HCT116 (cell line): ENCODE results near the gene TOPBP1. TPM values are rescaled to one million over a fixed set of nuclear protein-coding genes. Genes with fewer than 3 reads are reported as not detected.

Source experiments
- ATAC-seq: fragments of 200-7000 bp; cut with Tn5 transposase; 2 replicates; pipeline ENCODE4 v1.9.1; 2020; ENCODE audit warnings: mild to moderate bottlenecking, moderate library complexity
- BruUV-seq: library from RNA; stranded (reverse); fragments of 400-500 nt; replicated peaks from 2 replicates; lab custom pipeline; 2021; lab: Mats Ljungman, UMichigan
- CTCF ChIA-PET: fragments of 300-600 bp; sonication (Branson Sonifier 250); formaldehyde crosslinking; loops from one replicate; lab custom pipeline; 2021; ENCODE audit warnings: antibody characterized with exemption; lab: Charles Lee
- POLR2A ChIA-PET: fragments of 300-600, 350-600 bp; sonication (Branson Sonifier 250); formaldehyde crosslinking; loops from one replicate; lab custom pipeline; 2021; ENCODE audit warnings: antibody characterized with exemption; lab: Charles Lee
- RAD21 ChIA-PET, 2 experiments: fragments of 300-600 bp; sonication (Branson Sonifier 250); formaldehyde crosslinking; loops; one replicate each; lab custom pipeline; 2023; ENCODE audit warnings: low total read pairs in 2 of 2; ENCODE audit not compliant: uncharacterized antibody in 2 of 2, unreplicated experiment in 2 of 2, low non-redundant PET in 1 of 2; lab: Charles Lee
- DNase-seq: peaks from one replicate; pipeline ENCODE4 v3.0.0-alpha.2; 2010; ENCODE audit warnings: low read depth, low spot score
- H2AFZ ChIP-seq: fragments of 200-600 bp; shearing (Covaris generic), sonication (generic); 2 replicates; pipeline ENCODE4 v1.6.1; 2017; ENCODE audit warnings: low read depth, mixed run types, mixed read lengths, antibody characterized with exemption, low read length; ENCODE audit not compliant: poor library complexity, severe bottlenecking
- H3K27ac ChIP-seq: 2 replicates; pipeline ENCODE4 v1.5.1; 2012; ENCODE audit warnings: low read depth, low read length
- H3K27me3 ChIP-seq: fragments of 200-600 bp; sonication (generic); 2 replicates; pipeline ENCODE4 v1.6.1; 2016; ENCODE audit warnings: mixed run types, low read length, mixed read lengths; ENCODE audit not compliant: insufficient read depth
- H3K36me3 ChIP-seq, 2 experiments: fragments of 200-500 bp in 1 of 2; fragments of 200-600 bp in 1 of 2; sonication (Bioruptor generic) in 1 of 2; sonication (generic) in 1 of 2; 2 replicates each; pipeline versions ENCODE4 v1.5.1 to v1.6.1; 2014 to 2016; ENCODE audit warnings: low read length in 2 of 2, inconsistent platforms in 1 of 2, mixed read lengths in 1 of 2, mixed run types in 1 of 2; ENCODE audit not compliant: insufficient read depth in 2 of 2, control insufficient read depth in 1 of 2
- H3K4me1 ChIP-seq, 2 experiments: fragments of 200-600 bp in 1 of 2; sonication (generic) in 1 of 2; 2 replicates each; pipeline versions ENCODE4 v1.5.1 to v1.6.1; 2012 to 2017; ENCODE audit warnings: low read length in 2 of 2, inconsistent platforms in 1 of 2, mild to moderate bottlenecking in 1 of 2, mixed read lengths in 1 of 2, mixed run types in 1 of 2, moderate library complexity in 1 of 2; ENCODE audit not compliant: insufficient read depth in 2 of 2, control insufficient read depth in 1 of 2
- H3K4me2 ChIP-seq: fragments of 200-600 bp; sonication (generic); 2 replicates; pipeline ENCODE4 v1.6.1; 2017; ENCODE audit warnings: mixed run types, low read length, mixed read lengths
- H3K4me3 ChIP-seq, 2 experiments: fragments of 200-600 bp in 1 of 2; sonication (generic) in 1 of 2; replicated peaks in 1 of 2; 2 replicates each; pipeline ENCODE4 v1.5.1; 2011 to 2016; ENCODE audit warnings: low read length in 2 of 2, control low read depth in 1 of 2, low read depth in 1 of 2, mild to moderate bottlenecking in 1 of 2, mixed read lengths in 1 of 2, mixed run types in 1 of 2
- H3K79me2 ChIP-seq: fragments of 200-600 bp; sonication (generic); 2 replicates; pipeline ENCODE4 v1.6.1; 2017; ENCODE audit warnings: mild to moderate bottlenecking, mixed run types, low read length, moderate library complexity, mixed read lengths; ENCODE audit not compliant: insufficient read depth
- H3K9ac ChIP-seq: fragments of 200-600 bp; sonication (generic); 2 replicates; pipeline ENCODE4 v1.6.1; 2016; ENCODE audit warnings: low read length, mixed read lengths
- H3K9me2 ChIP-seq: fragments of 200-600 bp; sonication (generic), shearing (Covaris generic); 2 replicates; pipeline ENCODE4 v1.6.1; 2017; ENCODE audit warnings: mixed run types, mild to moderate bottlenecking, moderate library complexity; ENCODE audit not compliant: insufficient read depth
- H3K9me3 ChIP-seq, 2 experiments: fragments of 200-500 bp in 1 of 2; fragments of 200-600 bp in 1 of 2; sonication (Bioruptor generic) in 1 of 2; sonication (generic) in 1 of 2; 2 replicates each; pipeline ENCODE4 v1.6.1; 2014 to 2017; ENCODE audit warnings: low read length in 2 of 2, mixed read lengths in 2 of 2, inconsistent platforms in 1 of 2, low read depth in 1 of 2, mild to moderate bottlenecking in 1 of 2, mixed run types in 1 of 2, moderate library complexity in 1 of 2; ENCODE audit not compliant: control insufficient read depth in 1 of 2, insufficient read depth in 1 of 2
- H4K20me1 ChIP-seq: fragments of 200-600 bp; sonication (generic), shearing (Covaris generic); 2 replicates; pipeline ENCODE4 v1.6.1; 2017; ENCODE audit warnings: mixed run types, mild to moderate bottlenecking, moderate library complexity; ENCODE audit not compliant: insufficient read depth
- CEBPB ChIP-seq: IDR thresholded peaks from 2 replicates; pipeline ENCODE4 v1.6.1; 2012; ENCODE audit warnings: low read depth
- EGR1 ChIP-seq: IDR thresholded peaks from 2 replicates; pipeline ENCODE4 v1.6.1; 2012; ENCODE audit warnings: low read depth
- ELF1 ChIP-seq: IDR thresholded peaks from 2 replicates; pipeline ENCODE4 v1.6.1; 2012; ENCODE audit warnings: low read depth, borderline replicate concordance
- EZH2phosphoT487 ChIP-seq: fragments of 200-600 bp; IDR thresholded peaks from 2 replicates; pipeline ENCODE4 v1.6.1; 2018; ENCODE audit warnings: antibody characterized with exemption, borderline replicate concordance
- FOSL1 ChIP-seq: IDR thresholded peaks from 2 replicates; pipeline ENCODE4 v1.6.1; 2012; ENCODE audit warnings: low read depth
- JUND ChIP-seq: IDR thresholded peaks from 2 replicates; pipeline ENCODE4 v1.6.1; 2012
- POLR2A ChIP-seq: IDR thresholded peaks from 2 replicates; pipeline ENCODE4 v1.7.0; 2011; ENCODE audit warnings: borderline replicate concordance; ENCODE audit not compliant: insufficient read depth, insufficient read length; ENCODE audit errors: extremely low read depth
- POLR2AphosphoS5 ChIP-seq: IDR thresholded peaks from 2 replicates; pipeline ENCODE4 v1.6.1; 2011; ENCODE audit warnings: mild to moderate bottlenecking, low read depth, low read length, moderate library complexity
- RAD21 ChIP-seq: IDR thresholded peaks from 2 replicates; pipeline ENCODE4 v1.6.1; 2012; ENCODE audit warnings: low read depth, mild to moderate bottlenecking
- SIN3A ChIP-seq: IDR thresholded peaks from 2 replicates; pipeline ENCODE4 v1.6.1; 2012; ENCODE audit warnings: low read depth
- TCF7L2 ChIP-seq: IDR thresholded peaks from 2 replicates; pipeline ENCODE4 v1.7.0; 2011; ENCODE audit warnings: borderline replicate concordance, inconsistent platforms; ENCODE audit not compliant: insufficient read depth, insufficient read length; ENCODE audit errors: extremely low read depth
- YY1 ChIP-seq: IDR thresholded peaks from 2 replicates; pipeline ENCODE4 v1.6.1; 2011; ENCODE audit warnings: low read length, low read depth, moderate library complexity, mild to moderate bottlenecking; ENCODE audit not compliant: insufficient replicate concordance; ENCODE audit errors: extremely low read depth
- ZFX ChIP-seq: fragments of 450-650 bp; IDR thresholded peaks from 2 replicates; pipeline ENCODE4 v1.6.1; 2017
- ZNF274 ChIP-seq: fragments of 200-500 bp; sonication (Bioruptor generic); IDR thresholded peaks from 2 replicates; pipeline ENCODE4 v1.6.1; 2014; ENCODE audit warnings: mild to moderate bottlenecking, low read depth, low read length, inconsistent platforms
- intact Hi-C: fragments of 100-400 bp; cut with micrococcal nuclease; formaldehyde crosslinking; loops from 2 replicates; pipeline ENCODE4 v1.10.0; 2022
- total RNA-seq: library from RNA; stranded (reverse); gene quantifications from one replicate; pipeline ENCODE4 v1.2.1, GENCODE V29; 2021; ENCODE audit not compliant: unreplicated experiment
- TF ChIP-seq, protein P1 (sequence below): IDR thresholded peaks from 2 replicates; pipeline ENCODE4 v1.6.1; 2012
- TF ChIP-seq, protein P2 (sequence below): IDR thresholded peaks from 2 replicates; pipeline ENCODE4 v1.6.1; 2012; ENCODE audit warnings: low read depth

TOPBP1 gene
- total RNA-seq, 1 experiment from 2014 or later: 42.2 TPM

DNA sequence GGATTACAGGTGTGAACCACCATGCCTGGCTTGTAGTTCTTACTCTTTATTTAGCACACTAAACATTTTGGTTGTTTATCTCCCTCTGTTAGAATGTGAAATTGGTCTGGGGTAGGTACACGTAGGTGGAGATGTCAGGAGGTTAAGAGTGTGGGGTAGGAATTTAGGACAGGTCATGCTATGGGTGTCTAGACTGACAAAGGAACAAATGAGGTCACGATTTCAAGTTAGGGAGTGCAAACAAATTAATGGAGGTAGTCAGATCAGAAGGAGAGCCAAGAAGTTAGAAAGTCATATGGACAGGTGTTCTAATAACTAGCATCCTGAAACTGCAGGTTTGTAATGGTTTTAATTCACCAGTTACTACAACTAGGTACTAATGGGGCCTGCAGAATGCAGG is 68.5 kb downstream of the TOPBP1 start:
- H3K4me1 ChIP-seq: peaks cover 6 to 21% of the 10 kb centered on the region in 2 experiments; a peak in 3 of 4 replicates
- RAD21 ChIA-PET: no interaction called here
- ATAC-seq: no peak
- TF ChIP-seq EZH2phosphoT487 (no peak), FOSL1 (no peak), YY1 (no peak), JUND (no peak), ZNF274 (no peak), TCF7L2 (no peak), ELF1 (no peak), EGR1 (no peak), CEBPB (no peak), ZFX (no peak)
- TF ChIP-seq, protein P1, sequence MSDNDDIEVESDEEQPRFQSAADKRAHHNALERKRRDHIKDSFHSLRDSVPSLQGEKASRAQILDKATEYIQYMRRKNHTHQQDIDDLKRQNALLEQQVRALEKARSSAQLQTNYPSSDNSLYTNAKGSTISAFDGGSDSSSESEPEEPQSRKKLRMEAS: no peak
- H3K4me3 ChIP-seq: no peak overlapping the region
- H3K27me3 ChIP-seq: no peaks in the 10 kb centered on the region
- H3K4me2 ChIP-seq: no peak overlapping the region
- intact Hi-C loops: no loop called here
- DNase-seq: no peak
- peaks cover 8% of the 10 kb centered on the region; the same call in 1 of the 2 replicates for H4K20me1 ChIP-seq
- POLR2A ChIA-PET: no interaction called here
- peaks cover 4% of the 10 kb centered on the region; the same call in 1 of the 2 replicates for H3K79me2 ChIP-seq
- BruUV-seq: no TSS peak
- H2AFZ ChIP-seq: no peak overlapping the region
- no peaks in the 10 kb centered on the region for H3K9me3 ChIP-seq
- H3K36me3 ChIP-seq: peaks cover 0 to 15% of the 10 kb centered on the region in 2 experiments; a peak in 2 of 4 replicates
- H3K27ac ChIP-seq: no peak overlapping the region
- H3K9ac ChIP-seq: no peak overlapping the region
- CTCF ChIA-PET: no interaction called here
- no peaks in the 10 kb centered on the region for H3K9me2 ChIP-seq

DNA sequence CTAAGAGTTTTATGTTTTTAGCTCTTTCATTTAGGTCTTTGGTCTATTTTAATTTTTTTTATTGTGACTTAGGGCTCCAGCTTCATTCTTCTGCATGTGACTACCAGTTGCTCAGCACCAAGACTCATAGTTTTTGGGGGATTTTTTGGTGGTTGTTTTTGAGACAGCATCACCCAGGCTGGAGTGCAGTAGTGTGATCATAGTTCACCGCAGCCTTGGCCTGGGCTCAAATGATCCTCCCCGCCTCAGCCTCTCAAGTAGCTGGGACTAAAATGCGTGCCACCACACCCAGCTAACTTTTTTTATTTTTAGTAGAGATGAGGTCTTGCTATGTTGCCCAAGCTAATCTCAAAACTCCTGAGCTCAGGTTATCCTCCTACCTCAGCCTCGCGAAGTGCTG is 68.9 kb downstream of the TOPBP1 start:
- no peak overlapping the region for H3K4me3 ChIP-seq
- POLR2A ChIA-PET: no interaction called here
- CTCF ChIA-PET: no interaction called here
- intact Hi-C loops: no loop called here
- H3K9ac ChIP-seq: no peak overlapping the region
- ATAC-seq (no peak), DNase-seq (no peak)
- H2AFZ ChIP-seq: no peak overlapping the region
- H4K20me1 ChIP-seq: peaks cover 9% of the 10 kb centered on the region; the same call in 1 of the 2 replicates
- RAD21 ChIA-PET: no interaction called here
- no peaks in the 10 kb centered on the region for H3K9me3 ChIP-seq
- H3K4me2 ChIP-seq: no peak overlapping the region
- H3K27ac ChIP-seq: no peak overlapping the region
- peaks cover 6 to 21% of the 10 kb centered on the region in 2 experiments; a peak in 3 of 4 replicates for H3K4me1 ChIP-seq
- H3K27me3 ChIP-seq: no peaks in the 10 kb centered on the region
- H3K79me2 ChIP-seq: peaks cover 4% of the 10 kb centered on the region; the same call in 1 of the 2 replicates
- no peaks in the 10 kb centered on the region for H3K9me2 ChIP-seq
- H3K36me3 ChIP-seq: peaks cover 3 to 19% of the 10 kb centered on the region in 2 experiments; a peak in 3 of 4 replicates
- BruUV-seq: no TSS peak
- TF ChIP-seq JUND (no peak), TCF7L2 (no peak), RAD21 (no peak), FOSL1 (no peak), ELF1 (no peak), YY1 (no peak), POLR2A (no peak), SIN3A (no peak), ZFX (no peak), POLR2AphosphoS5 (no peak)
- TF ChIP-seq, protein P2, sequence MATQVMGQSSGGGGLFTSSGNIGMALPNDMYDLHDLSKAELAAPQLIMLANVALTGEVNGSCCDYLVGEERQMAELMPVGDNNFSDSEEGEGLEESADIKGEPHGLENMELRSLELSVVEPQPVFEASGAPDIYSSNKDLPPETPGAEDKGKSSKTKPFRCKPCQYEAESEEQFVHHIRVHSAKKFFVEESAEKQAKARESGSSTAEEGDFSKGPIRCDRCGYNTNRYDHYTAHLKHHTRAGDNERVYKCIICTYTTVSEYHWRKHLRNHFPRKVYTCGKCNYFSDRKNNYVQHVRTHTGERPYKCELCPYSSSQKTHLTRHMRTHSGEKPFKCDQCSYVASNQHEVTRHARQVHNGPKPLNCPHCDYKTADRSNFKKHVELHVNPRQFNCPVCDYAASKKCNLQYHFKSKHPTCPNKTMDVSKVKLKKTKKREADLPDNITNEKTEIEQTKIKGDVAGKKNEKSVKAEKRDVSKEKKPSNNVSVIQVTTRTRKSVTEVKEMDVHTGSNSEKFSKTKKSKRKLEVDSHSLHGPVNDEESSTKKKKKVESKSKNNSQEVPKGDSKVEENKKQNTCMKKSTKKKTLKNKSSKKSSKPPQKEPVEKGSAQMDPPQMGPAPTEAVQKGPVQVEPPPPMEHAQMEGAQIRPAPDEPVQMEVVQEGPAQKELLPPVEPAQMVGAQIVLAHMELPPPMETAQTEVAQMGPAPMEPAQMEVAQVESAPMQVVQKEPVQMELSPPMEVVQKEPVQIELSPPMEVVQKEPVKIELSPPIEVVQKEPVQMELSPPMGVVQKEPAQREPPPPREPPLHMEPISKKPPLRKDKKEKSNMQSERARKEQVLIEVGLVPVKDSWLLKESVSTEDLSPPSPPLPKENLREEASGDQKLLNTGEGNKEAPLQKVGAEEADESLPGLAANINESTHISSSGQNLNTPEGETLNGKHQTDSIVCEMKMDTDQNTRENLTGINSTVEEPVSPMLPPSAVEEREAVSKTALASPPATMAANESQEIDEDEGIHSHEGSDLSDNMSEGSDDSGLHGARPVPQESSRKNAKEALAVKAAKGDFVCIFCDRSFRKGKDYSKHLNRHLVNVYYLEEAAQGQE: no peak
